CD14-positive monocyte (primary cell): ENCODE measurements around the gene RASSF1. TPM values are rescaled to one million over a fixed set of nuclear protein-coding genes. Genes with fewer than 3 reads are reported as not detected.
A peak's percentile ranks its signal among the peaks of the same experiment; 100 is the strongest.

ENCODE experiments used
- DNase-seq, 3 donors: peaks; one replicate each; pipeline ENCODE4 v3.0.0-alpha.2; 2011 to 2022
- H2AFZ ChIP-seq: 2 replicates; pipeline ENCODE4 v1.6.0; 2012; ENCODE audit warnings: mild to moderate bottlenecking, low read depth, low read length, inconsistent platforms; ENCODE audit not compliant: insufficient read depth, poor library complexity, severe bottlenecking
- H3K27ac ChIP-seq, 2 donors: 1 replicate in 1 of 2; 2 replicates in 1 of 2; pipeline ENCODE4 v1.5.1; 2012 to 2013; ENCODE audit warnings: low read length in 2 of 2, control low read depth in 1 of 2, inconsistent platforms in 1 of 2, low read depth in 1 of 2, mild to moderate bottlenecking in 1 of 2
- H3K27me3 ChIP-seq, 2 donors: one replicate each; pipeline versions ENCODE4 v1.6.0 to v1.6.1; 2011 to 2013; ENCODE audit warnings: low read length in 2 of 2; ENCODE audit not compliant: control insufficient read depth in 2 of 2, insufficient read depth in 2 of 2
- H3K36me3 ChIP-seq, 2 donors: replicated peaks in 1 of 2; 1 replicate in 1 of 2; 2 replicates in 1 of 2; pipeline versions ENCODE4 v1.5.1 to v1.6.1; 2012 to 2013; ENCODE audit warnings: low read length in 2 of 2, control low read depth in 1 of 2, inconsistent platforms in 1 of 2, mild to moderate bottlenecking in 1 of 2; ENCODE audit not compliant: insufficient read depth in 2 of 2, control insufficient read depth in 1 of 2
- H3K4me1 ChIP-seq, 2 donors: 1 replicate in 1 of 2; 2 replicates in 1 of 2; pipeline versions ENCODE4 v1.5.1 to v1.6.1; 2012 to 2013; ENCODE audit warnings: low read length in 2 of 2, control low read depth in 1 of 2, inconsistent platforms in 1 of 2, mild to moderate bottlenecking in 1 of 2, moderate library complexity in 1 of 2; ENCODE audit not compliant: insufficient read depth in 2 of 2, control insufficient read depth in 1 of 2
- H3K4me2 ChIP-seq: replicated peaks from 2 replicates; pipeline ENCODE3; 2012; ENCODE audit warnings: low read length, moderate library complexity, mild to moderate bottlenecking; ENCODE audit not compliant: poor library complexity, severe bottlenecking; ENCODE audit errors: extremely low read depth
- H3K4me3 ChIP-seq, 3 experiments: fragments of 200-600 bp in 1 of 3; sonication (generic) in 1 of 3; replicated peaks in 1 of 3; 1 replicate in 2 of 3; 2 replicates in 1 of 3; pipeline ENCODE4 v1.5.1; 2011 to 2013; ENCODE audit warnings: low read length in 3 of 3, mild to moderate bottlenecking in 3 of 3, control low read depth in 2 of 3, low read depth in 2 of 3, inconsistent platforms in 1 of 3, moderate library complexity in 1 of 3
- H3K79me2 ChIP-seq: 2 replicates; pipeline ENCODE4 v1.6.0; 2012; ENCODE audit warnings: mild to moderate bottlenecking, control low read depth, inconsistent platforms, low read length, moderate library complexity; ENCODE audit not compliant: insufficient read depth
- H3K9ac ChIP-seq: 2 replicates; pipeline ENCODE4 v1.6.0; 2017; ENCODE audit warnings: low read length, mild to moderate bottlenecking; ENCODE audit not compliant: insufficient read depth, poor library complexity, severe bottlenecking
- H3K9me3 ChIP-seq, 2 donors: replicated peaks in 1 of 2; 1 replicate in 1 of 2; 2 replicates in 1 of 2; pipeline versions ENCODE4 v1.5.1 to v1.6.1; 2012 to 2013; ENCODE audit warnings: low read length in 2 of 2, control low read depth in 1 of 2; ENCODE audit not compliant: control insufficient read depth in 1 of 2, insufficient read depth in 1 of 2
- H4K20me1 ChIP-seq: 2 replicates; pipeline ENCODE4 v1.6.0; 2012; ENCODE audit warnings: mild to moderate bottlenecking, low read length, control low read depth, moderate library complexity; ENCODE audit not compliant: insufficient read depth
- H3K27ac Mint-ChIP-seq, 7 donors: one replicate each; pipeline ENCODE4 v1.8.0; 2020; ENCODE audit warnings: mild to moderate bottlenecking in 7 of 7, mixed read lengths in 7 of 7, moderate library complexity in 6 of 7, inconsistent platforms in 2 of 7
- H3K27me3 Mint-ChIP-seq, 3 donors: one replicate each; pipeline ENCODE4 v1.8.0; 2021 to 2022; ENCODE audit warnings: low read depth in 3 of 3, mild to moderate bottlenecking in 3 of 3, mixed read lengths in 3 of 3, moderate library complexity in 3 of 3, inconsistent platforms in 1 of 3
- H3K36me3 Mint-ChIP-seq, 2 donors: one replicate each; pipeline ENCODE4 v1.8.0; 2020; ENCODE audit warnings: mixed read lengths in 2 of 2, inconsistent platforms in 1 of 2, mild to moderate bottlenecking in 1 of 2
- H3K4me1 Mint-ChIP-seq: one replicate; pipeline ENCODE4 v1.8.0; 2020; ENCODE audit warnings: mild to moderate bottlenecking, mixed read lengths
- H3K4me3 Mint-ChIP-seq, 2 donors: one replicate each; pipeline ENCODE4 v1.8.0; 2020; ENCODE audit warnings: mild to moderate bottlenecking in 2 of 2, mixed read lengths in 2 of 2, moderate library complexity in 1 of 2
- H3K9me3 Mint-ChIP-seq, 7 donors: one replicate each; pipeline ENCODE4 v1.8.0; 2020 to 2022; ENCODE audit warnings: mixed read lengths in 7 of 7, mild to moderate bottlenecking in 6 of 7, moderate library complexity in 6 of 7, inconsistent platforms in 2 of 7
- WGBS: methylation state at CpG from one replicate; pipeline ENCODE4 v1.1.5; 2013; ENCODE audit warnings: missing lambda C conversion rate; ENCODE audit not compliant: insufficient coverage; 5-methylcytosine and 5-hydroxymethylcytosine counted together
- intact Hi-C, 2 donors: fragments of 100-400 bp; cut with micrococcal nuclease; formaldehyde crosslinking; loops; one replicate each; pipeline versions ENCODE4 v1.15.0 to v1.15.1; 2023
- polyA plus RNA-seq, 3 donors: library from polyadenylated mRNA; depleted of rRNA in 1 of 3; unstranded in 2 of 3; stranded (reverse) in 1 of 3; fragments of 300-500 nt in 2 of 3; fragments of >200 nt in 1 of 3; fragmentation: Illumina TruSeq in 2 of 3; gene quantifications; 1 replicate in 2 of 3; 2 replicates in 1 of 3; pipeline ENCODE4 v1.2.3, GENCODE V29; 2012 to 2021
- TF ChIP-seq, protein P1 (sequence below): fragments of 200-600 bp; IDR thresholded peaks from one replicate; pipeline ENCODE4 v1.8.0; 2022; ENCODE audit warnings: antibody characterized with exemption, mild to moderate bottlenecking

RASSF1 gene
- polyA plus RNA-seq, 3 donors, result 16.0 to 229 (median 24.0) TPM

DNA sequence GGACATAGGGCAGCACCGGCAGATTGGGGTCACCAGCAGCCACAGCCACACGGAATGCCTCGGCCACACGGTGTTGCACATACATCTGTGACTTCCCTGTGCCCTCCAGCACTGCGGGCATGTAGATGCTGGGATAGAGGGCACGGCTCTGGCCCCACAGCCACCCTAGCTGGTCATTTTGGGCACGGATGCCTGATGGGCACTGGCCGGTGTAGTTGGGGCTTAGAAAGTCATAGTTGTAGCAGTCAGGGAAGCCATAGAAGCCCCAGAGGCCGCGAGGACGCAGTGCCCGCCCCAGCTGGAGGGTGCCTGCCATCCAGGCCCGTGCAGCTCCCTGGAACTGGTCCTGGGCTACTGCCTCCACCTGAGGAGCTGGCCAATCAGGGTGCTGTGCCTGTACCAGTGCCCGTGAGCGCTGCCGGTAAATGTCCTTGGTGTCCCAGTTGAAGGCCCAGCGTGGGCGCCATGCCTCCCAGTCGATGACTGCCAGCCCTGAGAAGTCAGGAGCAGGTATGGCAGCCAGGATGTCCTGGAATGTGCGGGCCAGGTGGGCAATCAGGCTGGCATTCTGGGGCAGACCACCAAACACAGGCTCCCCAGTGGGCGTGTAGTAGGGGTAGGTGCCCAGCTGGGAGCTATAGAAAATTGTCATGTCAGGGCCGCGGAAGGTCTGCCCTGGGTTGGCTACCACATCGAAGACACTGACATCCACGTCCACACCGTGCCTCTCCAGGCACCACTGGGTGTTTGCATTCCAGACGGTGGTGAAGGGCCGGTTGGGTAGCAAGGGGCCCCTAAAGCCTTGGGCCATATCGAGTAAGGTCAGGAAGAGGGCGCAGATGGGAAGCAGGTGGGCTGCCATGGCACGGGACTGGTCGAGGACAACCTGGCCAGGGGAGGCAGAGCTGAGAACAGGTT, 38.3 kb downstream of the RASSF1 start:
- DNase-seq, result peak in 1 of 3 donors; percentile 8
- Histone ChIP-seq H3K79me2 (peaks cover 32% of the 10 kb centered on the region), H3K4me1 (peaks cover 32 to 36% of the 10 kb centered on the region in 2 donors), H3K27ac (no peak overlapping the region), H4K20me1 (no peaks in the 10 kb centered on the region), H3K36me3 (no peaks in the 10 kb centered on the region), H3K4me2 (no peak overlapping the region), H3K4me3 (no peak overlapping the region), H2AFZ (no peak overlapping the region), H3K9me3 (peaks cover 0 to 5% of the 10 kb centered on the region in 2 donors), H3K9ac (no peak overlapping the region), H3K27me3 (no peaks in the 10 kb centered on the region)
- H3K4me3 Mint-ChIP-seq, result no peak overlapping the region
- peaks cover 0 to 5% (median 2%) of the 10 kb centered on the region in 7 donors for H3K9me3 Mint-ChIP-seq
- no peaks in the 10 kb centered on the region for H3K27me3 Mint-ChIP-seq
- intact Hi-C loops, result no loop called here
- H3K36me3 Mint-ChIP-seq, result peaks cover 0 to 2% of the 10 kb centered on the region in 2 donors
- WGBS, result 98% methylated on average over 30 of the region's 32 CpGs
- peak overlapping the region in 1 of 7 donors; percentile 15 for H3K27ac Mint-ChIP-seq
- peaks cover 38% of the 10 kb centered on the region for H3K4me1 Mint-ChIP-seq
- TF ChIP-seq, protein P1, sequence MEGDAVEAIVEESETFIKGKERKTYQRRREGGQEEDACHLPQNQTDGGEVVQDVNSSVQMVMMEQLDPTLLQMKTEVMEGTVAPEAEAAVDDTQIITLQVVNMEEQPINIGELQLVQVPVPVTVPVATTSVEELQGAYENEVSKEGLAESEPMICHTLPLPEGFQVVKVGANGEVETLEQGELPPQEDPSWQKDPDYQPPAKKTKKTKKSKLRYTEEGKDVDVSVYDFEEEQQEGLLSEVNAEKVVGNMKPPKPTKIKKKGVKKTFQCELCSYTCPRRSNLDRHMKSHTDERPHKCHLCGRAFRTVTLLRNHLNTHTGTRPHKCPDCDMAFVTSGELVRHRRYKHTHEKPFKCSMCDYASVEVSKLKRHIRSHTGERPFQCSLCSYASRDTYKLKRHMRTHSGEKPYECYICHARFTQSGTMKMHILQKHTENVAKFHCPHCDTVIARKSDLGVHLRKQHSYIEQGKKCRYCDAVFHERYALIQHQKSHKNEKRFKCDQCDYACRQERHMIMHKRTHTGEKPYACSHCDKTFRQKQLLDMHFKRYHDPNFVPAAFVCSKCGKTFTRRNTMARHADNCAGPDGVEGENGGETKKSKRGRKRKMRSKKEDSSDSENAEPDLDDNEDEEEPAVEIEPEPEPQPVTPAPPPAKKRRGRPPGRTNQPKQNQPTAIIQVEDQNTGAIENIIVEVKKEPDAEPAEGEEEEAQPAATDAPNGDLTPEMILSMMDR, result no peak

DNA sequence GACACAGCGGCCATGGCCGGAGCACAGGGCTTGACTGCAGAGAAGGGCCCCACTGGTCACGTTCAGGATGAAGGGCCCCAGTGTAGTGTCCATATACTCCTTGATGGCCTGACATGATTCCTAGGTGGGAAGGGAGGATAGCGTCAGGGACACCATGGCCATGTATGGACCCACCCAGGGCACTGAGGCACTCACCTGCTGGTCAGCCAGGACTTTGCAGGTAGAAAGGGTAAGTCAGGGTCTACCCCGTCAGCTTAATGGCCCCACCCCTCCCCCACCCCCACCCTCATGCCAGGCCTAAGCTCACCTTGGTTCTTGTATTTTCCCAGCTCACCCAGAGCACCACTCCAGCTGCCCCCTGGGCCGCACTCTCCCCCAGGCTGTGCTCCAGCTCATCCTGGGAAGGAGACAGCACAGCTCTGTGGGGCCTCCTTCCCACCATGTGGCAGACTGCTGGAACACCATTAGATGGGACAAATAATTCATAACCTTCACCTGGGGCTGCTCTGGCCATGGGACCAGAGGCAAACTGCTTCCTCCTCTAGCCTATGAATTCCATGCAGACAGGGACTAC, 39.9 kb downstream of the RASSF1 start:
- no peak for DNase-seq
- H3K27me3 Mint-ChIP-seq, result no peaks in the 10 kb centered on the region
- Histone ChIP-seq H3K4me1 (peaks cover 32 to 37% of the 10 kb centered on the region in 2 donors), H3K27ac (peak overlapping the region; percentile 99 to 100), H3K27me3 (no peaks in the 10 kb centered on the region), H3K4me3 (peak overlapping the region in 1 of 3 experiments; percentile 94), H2AFZ (peak overlapping the region; percentile 77), H3K79me2 (peaks cover 39% of the 10 kb centered on the region), H3K9me3 (no peaks in the 10 kb centered on the region), H3K4me2 (peak overlapping the region; percentile 77), H3K9ac (peak overlapping the region; percentile 85), H4K20me1 (no peaks in the 10 kb centered on the region), H3K36me3 (no peaks in the 10 kb centered on the region)
- intact Hi-C loops, result no loop called here
- H3K4me3 Mint-ChIP-seq, result peak overlapping the region; percentile 55 to 64
- no peaks in the 10 kb centered on the region for H3K9me3 Mint-ChIP-seq
- 85% methylated on average over 5 of the region's 6 CpGs for WGBS
- peaks cover 2 to 10% of the 10 kb centered on the region in 2 donors for H3K36me3 Mint-ChIP-seq
- peak overlapping the region; percentile 99 for H3K27ac Mint-ChIP-seq
- peaks cover 37% of the 10 kb centered on the region for H3K4me1 Mint-ChIP-seq
- TF ChIP-seq, protein P1, result no peak
